Loucy (cell line): ENCODE results near the gene LIN28B.

Experiments used
- CTCF ChIP-seq: fragments of 200-600 bp; sonication (generic); conservative IDR thresholded peaks from 2 replicates; pipeline ENCODE4 v1.5.1; 2014; ENCODE audit warnings: mild to moderate bottlenecking, antibody characterized with exemption, low read length
- EZH2phosphoT487 ChIP-seq: fragments of 200-600 bp; IDR thresholded peaks from 2 replicates; pipeline ENCODE4 v1.6.1; 2018; ENCODE audit warnings: antibody characterized with exemption, mild to moderate bottlenecking, moderate library complexity, borderline replicate concordance

- TF ChIP-seq CTCF (no peak), EZH2phosphoT487 (no peak)
Measured at GRCh38 chr6:104941729-104942091, 15.2 kb upstream of the LIN28B start.
